ENCODE measurements around the gene KCTD10.

- TF ChIP-seq PHF8 (CRISPR knock-in tag; IDR thresholded peaks at IDR 0.05) (no peak), CTCF (CRISPR knock-in tag; IDR thresholded peaks at IDR 0.05) (no peak), SAFB2 (CRISPR knock-in tag; IDR thresholded peaks at IDR 0.05; ENCODE audit: borderline replicate concordance, low read depth) (no peak), PLRG1 (conservative IDR thresholded peaks at IDR 0.05) (no peak), IRF1 (CRISPR knock-in tag; IDR thresholded peaks at IDR 0.05; ENCODE audit: low read depth) (no peak), ZBTB40 (IDR thresholded peaks at IDR 0.05) (no peak), ZBTB40 (CRISPR knock-in tag; IDR thresholded peaks at IDR 0.05) (no peak), SMC3 (IDR thresholded peaks at IDR 0.05; ENCODE audit: low read length) (no peak), TGIF2 (CRISPR knock-in tag; IDR thresholded peaks at IDR 0.05) (no peak), HMG20B (CRISPR knock-in tag; conservative IDR thresholded peaks at IDR 0.05) (no peak)
Measured at GRCh38 chr12:109461049-109461845, 15.9 kb downstream of the KCTD10 start.

Data from HepG2 (cell line).